Astrocyte (in vitro differentiated cells and primary cell): ENCODE results near the gene PAM.

Experiments used
- EZH2 ChIP-seq: IDR thresholded peaks from 2 replicates; pipeline ENCODE4 v1.6.1; 2012; ENCODE audit warnings: mild to moderate bottlenecking, low read length, inconsistent platforms; ENCODE audit not compliant: insufficient read depth
- TF ChIP-seq, protein P1 (sequence below): IDR thresholded peaks from 2 replicates; pipeline ENCODE4 v1.5.1; 2011; ENCODE audit warnings: low read depth, mild to moderate bottlenecking, inconsistent platforms, low read length, moderate library complexity; ENCODE audit not compliant: insufficient read depth

DNA sequence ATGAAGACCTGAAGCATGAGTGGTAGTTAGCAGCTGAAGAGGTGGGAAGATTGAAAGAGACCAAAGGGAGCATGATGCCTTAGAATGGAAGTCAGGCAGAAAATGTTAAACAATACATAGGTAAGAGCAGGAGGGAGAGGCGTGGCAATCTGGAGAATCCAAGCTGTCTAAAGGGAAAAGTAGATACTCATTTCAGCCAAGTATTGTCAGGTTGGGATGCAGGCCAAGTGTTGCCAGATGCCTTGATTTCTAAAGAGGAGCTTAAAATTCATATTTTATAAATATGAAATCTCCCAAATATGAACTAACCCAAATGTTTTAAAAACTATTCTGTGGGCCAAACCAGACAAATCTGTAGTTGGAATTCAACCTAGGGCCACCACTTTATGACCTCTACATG lies 4.2 kb downstream of the PAM start:
- TF ChIP-seq, protein P1, sequence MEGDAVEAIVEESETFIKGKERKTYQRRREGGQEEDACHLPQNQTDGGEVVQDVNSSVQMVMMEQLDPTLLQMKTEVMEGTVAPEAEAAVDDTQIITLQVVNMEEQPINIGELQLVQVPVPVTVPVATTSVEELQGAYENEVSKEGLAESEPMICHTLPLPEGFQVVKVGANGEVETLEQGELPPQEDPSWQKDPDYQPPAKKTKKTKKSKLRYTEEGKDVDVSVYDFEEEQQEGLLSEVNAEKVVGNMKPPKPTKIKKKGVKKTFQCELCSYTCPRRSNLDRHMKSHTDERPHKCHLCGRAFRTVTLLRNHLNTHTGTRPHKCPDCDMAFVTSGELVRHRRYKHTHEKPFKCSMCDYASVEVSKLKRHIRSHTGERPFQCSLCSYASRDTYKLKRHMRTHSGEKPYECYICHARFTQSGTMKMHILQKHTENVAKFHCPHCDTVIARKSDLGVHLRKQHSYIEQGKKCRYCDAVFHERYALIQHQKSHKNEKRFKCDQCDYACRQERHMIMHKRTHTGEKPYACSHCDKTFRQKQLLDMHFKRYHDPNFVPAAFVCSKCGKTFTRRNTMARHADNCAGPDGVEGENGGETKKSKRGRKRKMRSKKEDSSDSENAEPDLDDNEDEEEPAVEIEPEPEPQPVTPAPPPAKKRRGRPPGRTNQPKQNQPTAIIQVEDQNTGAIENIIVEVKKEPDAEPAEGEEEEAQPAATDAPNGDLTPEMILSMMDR, result no peak
- TF ChIP-seq EZH2, result no peak
